K562 (cell line): Measurements from ENCODE around the gene SERPINF2. TPM values are rescaled to one million over a fixed set of nuclear protein-coding genes. Genes with fewer than 3 reads are reported as not detected.

ENCODE experiments used
- BRD4 ChIP-seq: fragments of 200-600 bp; sonication (generic); IDR thresholded peaks from 2 replicates; pipeline ENCODE4 v1.6.1; 2017; ENCODE audit warnings: inconsistent platforms
- CBFA2T2 ChIP-seq: fragments of 450-650 bp; conservative IDR thresholded peaks from 2 replicates; pipeline ENCODE4 v1.6.1; 2017; ENCODE audit warnings: mild to moderate bottlenecking
- CBFB ChIP-seq: sonication (generic); formaldehyde crosslinking; IDR thresholded peaks from 2 replicates; pipeline ENCODE4 v1.4.0; 2020; ENCODE audit warnings: mild to moderate bottlenecking, missing genetic modification reagents
- CREM ChIP-seq: IDR thresholded peaks from 2 replicates; pipeline ENCODE4 v1.6.1; 2014; ENCODE audit warnings: antibody characterized with exemption, low read depth
- ESRRA ChIP-seq: fragments of 450-650 bp; IDR thresholded peaks from 2 replicates; pipeline ENCODE4 v1.6.1; 2014; ENCODE audit warnings: low read depth, mild to moderate bottlenecking, moderate library complexity, borderline replicate concordance
- HOXB6 ChIP-seq: fragments of 250-450 bp; sonication (Bioruptor Pico); IDR thresholded peaks from 2 replicates; pipeline ENCODE4 v1.5.1; 2022; ENCODE audit warnings: mild to moderate bottlenecking, borderline replicate concordance
- KDM4B ChIP-seq, 2 experiments: fragments of 450-650 bp in 1 of 2; sonication (generic) in 1 of 2; IDR thresholded peaks; 2 replicates each; pipeline ENCODE4 v1.6.1; 2016 to 2017; ENCODE audit warnings: borderline replicate concordance in 2 of 2, antibody characterized with exemption in 1 of 2, low read depth in 1 of 2, mild to moderate bottlenecking in 1 of 2
- PHB ChIP-seq: fragments of 250-450 bp; sonication (Bioruptor Pico); IDR thresholded peaks from 2 replicates; pipeline ENCODE4 v1.5.0; 2021
- REST ChIP-seq, 2 experiments: fragments of 450-650 bp; formaldehyde crosslinking in 1 of 2; IDR thresholded peaks; 2 replicates each; pipeline versions ENCODE4 v1.4.0 to v1.6.1; 2014 to 2020; ENCODE audit warnings: mild to moderate bottlenecking in 2 of 2, borderline replicate concordance in 1 of 2, low read depth in 1 of 2
- polyA plus RNA-seq, 8 experiments: library from polyadenylated mRNA; depleted of rRNA in 4 of 8; stranded (reverse) in 5 of 8; unstranded in 3 of 8; fragments of >200 nt; fragmentation: Nextera tagmentation in 2 of 8; fragmentation: Illumina TruSeq in 1 of 8; extraction: Ambion mirVana in 2 of 8; extraction: Trizol in 1 of 8; gene quantifications; 2 replicates each; pipeline versions ENCODE4 v1.2.1 to v1.2.3, GENCODE V29; 2011 to 2014; ENCODE audit warnings: inconsistent platforms in 1 of 8, missing spikeins in 1 of 8
- total RNA-seq, 7 experiments: library from RNA; depleted of rRNA in 6 of 7; stranded (reverse); fragments of >200 nt in 6 of 7; fragmentation: Illumina TruSeq in 2 of 7; extraction: Trizol in 2 of 7; gene quantifications; 2 replicates each; pipeline versions ENCODE4 v1.2.1 to v1.2.3, GENCODE V29; 2011 to 2021; ENCODE audit warnings: low replicate concordance in 1 of 7

The SERPINF2 gene
- total and polyA plus RNA-seq, 9 of the 15 experiments (the other 6 are each of a cell fraction or from before 2014, with no cell fraction given), result 0.22 TPM; not detected in 8

- TF ChIP-seq REST (IDR thresholded peaks at IDR 0.05; ENCODE audit: borderline replicate concordance) (0 out of 2 replicates have a peak, but pooled peaks have one; percentile 6), REST (CRISPR knock-in tag; IDR thresholded peaks at IDR 0.05; ENCODE audit: low read depth) (no peak), CBFA2T2 (peak; percentile 29), ESRRA (peak; percentile 60; the same call in 1 of the 2 replicates), HOXB6 (CRISPR knock-in tag) (no peak), PHB (CRISPR knock-in tag) (no peak), CREM (peak; percentile 54; the same call in 1 of the 2 replicates), BRD4 (peak; percentile 94), KDM4B (IDR thresholded peaks at IDR 0.05; ENCODE audit: borderline replicate concordance in 2 of 2, low read depth in 1 of 2) (no peak), CBFB (CRISPR knock-in tag) (0 out of 2 replicates have a peak, but pooled peaks have one; percentile 39)
Measured at GRCh38 chr17:1716912-1717695, 25.6 kb upstream of the SERPINF2 start (continued).
